Central memory CD4-positive, alpha-beta T cell (primary cell): ENCODE results near the gene FMR1.

Experiments used
- DNase-seq: peaks from one replicate; pipeline ENCODE4 v3.0.0; 2022
- total RNA-seq, 3 experiments: gene quantifications; one replicate each; lab custom pipeline; 2026; lab: John Stamatoyannopoulos, UW

The FMR1 gene
- total RNA-seq: 54.3 to 121 (median 92.0) reads per million in 3 experiments

DNA sequence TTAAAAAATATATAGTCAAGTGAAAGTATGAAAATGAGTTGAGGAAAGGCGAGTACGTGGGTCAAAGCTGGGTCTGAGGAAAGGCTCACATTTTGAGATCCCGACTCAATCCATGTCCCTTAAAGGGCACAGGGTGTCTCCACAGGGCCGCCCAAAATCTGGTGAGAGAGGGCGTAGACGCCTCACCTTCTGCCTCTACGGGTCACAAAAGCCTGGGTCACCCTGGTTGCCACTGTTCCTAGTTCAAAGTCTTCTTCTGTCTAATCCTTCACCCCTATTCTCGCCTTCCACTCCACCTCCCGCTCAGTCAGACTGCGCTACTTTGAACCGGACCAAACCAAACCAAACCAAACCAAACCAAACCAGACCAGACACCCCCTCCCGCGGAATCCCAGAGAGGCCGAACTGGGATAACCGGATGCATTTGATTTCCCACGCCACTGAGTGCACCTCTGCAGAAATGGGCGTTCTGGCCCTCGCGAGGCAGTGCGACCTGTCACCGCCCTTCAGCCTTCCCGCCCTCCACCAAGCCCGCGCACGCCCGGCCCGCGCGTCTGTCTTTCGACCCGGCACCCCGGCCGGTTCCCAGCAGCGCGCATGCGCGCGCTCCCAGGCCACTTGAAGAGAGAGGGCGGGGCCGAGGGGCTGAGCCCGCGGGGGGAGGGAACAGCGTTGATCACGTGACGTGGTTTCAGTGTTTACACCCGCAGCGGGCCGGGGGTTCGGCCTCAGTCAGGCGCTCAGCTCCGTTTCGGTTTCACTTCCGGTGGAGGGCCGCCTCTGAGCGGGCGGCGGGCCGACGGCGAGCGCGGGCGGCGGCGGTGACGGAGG lies at the start of gene FMR1:
TSS of gene FMR1 (plus strand) at position 728 of the 831 bp plus-strand sequence. CDS start 261 bp downstream, outside the sequence.
- DNase-seq: peak; percentile 94

DNA sequence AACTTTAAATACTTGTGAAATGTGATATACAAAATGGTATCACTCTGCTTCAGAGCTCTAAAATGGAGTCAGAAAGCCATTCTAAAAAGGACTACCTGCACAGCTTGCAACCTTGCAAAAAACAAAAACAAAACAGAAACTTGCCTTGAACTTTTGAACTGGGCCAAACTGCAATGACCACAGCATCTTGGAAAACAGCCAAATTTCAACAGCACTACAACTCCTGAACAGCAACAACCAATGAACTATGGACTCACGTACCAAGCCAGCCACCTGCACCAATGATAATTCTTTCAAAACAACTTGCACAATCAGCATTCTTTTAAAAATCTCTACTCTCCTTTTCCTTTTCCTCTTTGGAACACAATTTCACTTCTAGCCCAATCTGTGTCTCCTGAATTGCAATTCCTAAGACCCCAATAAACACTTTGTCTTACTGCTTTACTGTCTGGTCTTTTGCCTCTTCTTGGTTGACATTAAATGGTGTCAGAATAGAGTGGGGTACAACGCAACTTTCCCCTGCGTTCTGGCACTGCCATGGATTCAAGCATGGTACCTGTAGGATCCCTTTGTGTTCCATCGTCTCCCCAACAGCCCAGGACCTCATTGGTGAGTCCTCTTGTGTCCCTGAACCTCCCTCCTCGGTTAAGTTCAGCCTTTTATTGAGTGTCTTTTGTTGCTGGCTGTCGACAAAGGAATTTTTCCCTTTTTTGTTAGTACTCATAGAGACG lies 35.7 kb upstream of the FMR1 start:
- no peak for DNase-seq

DNA sequence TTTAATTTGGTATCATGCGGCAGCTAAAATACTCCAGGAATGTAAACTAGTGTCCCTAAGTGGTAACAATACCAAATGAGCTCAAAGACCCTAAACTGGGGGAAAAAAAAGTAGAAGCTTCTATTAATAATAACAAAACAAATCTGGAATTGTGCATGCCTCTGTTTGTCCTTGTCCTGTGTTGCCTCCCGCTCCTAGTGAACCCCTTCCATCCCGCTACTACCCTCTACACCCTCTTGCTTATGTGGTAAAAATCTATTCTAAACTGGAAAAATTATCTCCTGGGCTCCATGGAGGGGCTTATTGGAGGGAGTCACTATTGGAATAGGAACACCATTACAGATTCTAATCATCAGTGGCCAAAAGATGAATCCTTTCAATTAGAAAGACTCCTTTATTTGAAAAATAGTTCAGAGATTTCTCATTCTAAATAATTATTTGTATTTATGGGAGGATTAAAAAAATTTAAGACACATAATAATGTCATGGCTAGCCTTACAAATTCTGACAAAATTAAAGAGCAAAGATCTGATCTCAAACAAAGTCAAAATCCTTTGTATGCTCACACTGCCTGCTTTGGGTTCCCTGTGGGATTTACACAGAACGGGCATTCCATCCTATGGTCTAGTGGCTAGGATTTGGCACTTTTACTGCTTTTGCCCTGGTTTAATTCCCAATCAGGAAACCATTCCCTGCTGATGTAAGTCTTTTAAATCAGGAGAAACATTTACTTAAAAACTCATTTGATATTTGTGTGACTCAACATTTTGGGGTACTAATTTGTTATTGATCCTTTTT lies 34.7 kb upstream of the FMR1 start:
- DNase-seq: no peak

DNA sequence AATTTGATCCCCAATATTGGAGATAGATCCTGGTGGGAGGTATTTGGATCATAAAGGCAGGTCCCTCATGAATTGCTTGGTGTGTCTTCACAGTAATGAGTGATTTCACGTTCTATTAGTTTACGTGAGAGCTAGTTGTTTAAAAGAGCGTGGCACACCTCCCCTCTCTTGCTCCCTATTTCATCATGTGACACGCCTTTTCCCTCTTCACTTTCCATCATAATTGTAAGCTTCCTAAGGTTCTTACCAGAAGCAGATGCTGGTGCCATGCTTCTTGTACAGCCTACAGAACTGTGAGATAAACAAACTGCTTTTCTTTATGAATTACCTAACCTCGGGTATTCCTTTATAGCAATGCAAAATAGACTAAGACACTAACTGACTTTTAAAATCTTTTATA lies 34.0 kb upstream of the FMR1 start:
- DNase-seq: no peak

DNA sequence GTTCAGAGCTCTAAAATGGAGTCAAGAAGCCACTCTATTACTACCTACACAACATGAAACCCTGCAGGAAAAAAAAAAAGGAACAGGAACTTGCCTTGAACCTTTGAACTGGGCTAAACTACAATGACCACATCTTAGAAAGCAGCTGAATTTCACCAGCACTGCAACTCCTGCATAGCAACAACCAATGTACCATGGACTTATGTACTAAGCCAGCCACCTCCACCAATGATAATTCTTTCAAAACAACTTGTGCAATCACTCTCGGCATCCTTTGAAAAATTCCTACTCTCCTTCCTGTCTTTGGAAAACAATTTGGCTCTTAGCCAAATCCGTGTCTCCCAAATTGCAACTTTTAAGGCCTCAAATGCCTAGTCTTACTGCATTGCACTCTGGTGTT lies 26.8 kb upstream of the FMR1 start:
- DNase-seq: no peak

DNA sequence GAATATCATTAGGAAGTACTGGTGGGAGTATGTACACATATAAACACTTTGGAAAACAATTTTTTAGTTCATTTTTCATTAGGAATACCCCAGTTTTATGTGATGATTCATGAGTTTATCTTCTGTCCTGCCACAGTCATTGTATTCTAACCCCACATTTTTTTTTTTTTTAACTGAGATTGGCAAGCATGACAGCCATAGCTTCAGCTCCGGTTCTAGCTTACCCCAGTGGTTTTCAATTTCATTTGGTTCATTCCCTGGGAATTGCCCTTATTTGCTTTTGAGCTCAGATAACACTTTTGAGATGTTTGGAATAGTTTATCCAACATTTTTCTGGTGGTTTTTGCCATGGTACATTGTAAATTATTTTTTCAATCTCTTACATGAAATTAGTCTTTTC lies 21.0 kb upstream of the FMR1 start:
- DNase-seq: no peak

DNA sequence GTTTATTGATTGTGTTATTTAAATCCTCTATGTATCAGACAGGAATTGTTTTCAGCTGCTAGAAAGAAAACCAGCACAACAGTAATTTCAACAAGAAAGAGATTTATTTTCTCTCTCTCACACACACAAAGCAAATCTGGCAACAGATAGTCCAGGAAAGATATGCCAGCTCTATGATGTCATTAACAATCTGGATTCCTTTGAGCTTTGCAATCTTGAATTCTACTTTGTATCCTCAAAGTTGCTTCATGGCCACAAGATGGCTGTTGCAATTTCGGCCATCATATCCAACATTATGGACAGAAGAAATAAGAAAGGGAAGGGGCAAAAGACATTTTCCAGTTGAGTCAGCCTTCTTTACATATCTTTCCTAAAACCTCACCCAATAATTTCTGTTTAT lies 19.8 kb upstream of the FMR1 start:
- DNase-seq: no peak

DNA sequence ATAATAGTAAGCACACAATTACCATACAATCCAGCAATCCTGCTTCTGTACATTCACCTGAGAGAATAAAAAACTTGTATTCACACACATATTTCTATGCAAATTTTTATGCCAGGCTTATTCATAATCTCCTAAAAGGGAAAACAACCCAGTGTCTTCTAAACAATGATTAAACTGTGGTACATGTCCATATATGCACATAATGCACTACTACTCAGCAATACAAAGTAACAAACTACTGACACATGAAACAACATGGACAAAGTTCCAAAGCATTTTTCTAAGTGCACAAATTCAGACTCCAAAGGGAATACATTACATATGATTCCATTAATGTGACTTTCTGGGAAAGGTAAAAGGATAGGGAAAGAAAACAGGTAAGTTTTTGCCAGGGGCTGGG lies 18.0 kb upstream of the FMR1 start:
- no peak for DNase-seq

DNA sequence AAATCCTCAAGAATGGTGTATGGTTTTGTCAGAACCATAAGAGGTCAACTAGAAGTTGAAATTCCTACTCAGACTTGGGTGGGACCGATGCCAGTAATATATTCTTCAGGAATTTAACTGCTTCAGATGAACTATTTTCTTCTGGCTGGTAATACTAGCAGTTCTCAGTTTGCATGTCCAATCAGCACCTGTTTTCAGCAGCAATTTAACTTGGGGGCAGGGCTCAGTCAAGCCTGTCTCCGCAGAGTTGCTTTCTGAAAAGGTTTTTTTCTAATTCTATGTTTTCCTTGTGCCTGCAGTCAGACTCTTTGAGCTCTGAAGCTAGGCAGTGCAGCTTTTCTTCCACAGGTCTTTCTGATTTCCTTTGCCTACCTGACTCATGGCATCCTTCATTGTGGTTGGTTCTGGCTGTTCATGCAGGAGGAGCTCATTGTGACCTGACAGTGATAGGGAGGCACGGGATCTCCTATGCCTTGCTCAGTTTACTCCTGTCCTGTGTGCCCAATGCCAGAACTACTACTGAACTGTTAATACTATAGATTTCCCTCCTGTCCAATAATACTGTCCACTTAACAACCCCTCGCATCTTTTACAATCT lies 17.3 kb upstream of the FMR1 start:
- no peak for DNase-seq

DNA sequence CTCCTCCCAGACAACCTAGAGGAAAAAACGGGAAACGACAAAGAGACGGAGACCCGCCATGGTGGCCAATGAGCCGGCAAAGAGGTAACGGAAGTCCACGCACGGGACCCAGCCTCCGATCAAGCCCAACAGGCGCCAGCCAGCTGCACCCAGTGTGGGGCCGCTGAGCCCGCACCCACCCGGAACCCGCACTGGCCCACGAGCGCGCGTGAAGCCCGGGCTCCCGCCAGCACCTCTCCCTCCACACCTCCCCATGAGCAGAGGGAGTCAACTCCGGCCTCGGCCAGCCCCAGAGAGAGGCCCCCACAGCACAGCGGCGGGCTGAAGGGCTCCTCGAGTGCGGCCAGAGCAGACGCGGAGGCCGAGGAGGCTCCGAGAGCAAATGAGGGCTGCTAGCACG lies 14.6 kb upstream of the FMR1 start:
- no peak for DNase-seq

DNA sequence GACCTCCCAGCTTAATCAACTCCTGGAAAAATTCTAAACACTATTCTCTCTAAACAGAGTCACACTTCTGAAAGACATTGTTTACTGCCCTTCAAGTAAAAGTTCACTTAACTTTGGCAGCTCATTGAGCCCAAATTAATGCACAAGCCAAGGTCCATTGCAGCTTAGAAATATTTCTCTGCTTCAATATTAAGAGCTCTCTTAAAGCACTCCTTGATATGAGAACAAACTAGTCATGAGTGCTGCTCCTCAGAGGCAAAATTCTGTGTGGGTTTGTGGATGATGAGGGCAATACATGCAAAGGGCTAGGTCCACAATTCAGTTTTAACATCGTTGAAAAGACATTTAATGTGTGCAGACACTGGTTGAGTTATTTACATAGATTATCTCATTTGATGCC lies 12.8 kb upstream of the FMR1 start:
- no peak for DNase-seq

DNA sequence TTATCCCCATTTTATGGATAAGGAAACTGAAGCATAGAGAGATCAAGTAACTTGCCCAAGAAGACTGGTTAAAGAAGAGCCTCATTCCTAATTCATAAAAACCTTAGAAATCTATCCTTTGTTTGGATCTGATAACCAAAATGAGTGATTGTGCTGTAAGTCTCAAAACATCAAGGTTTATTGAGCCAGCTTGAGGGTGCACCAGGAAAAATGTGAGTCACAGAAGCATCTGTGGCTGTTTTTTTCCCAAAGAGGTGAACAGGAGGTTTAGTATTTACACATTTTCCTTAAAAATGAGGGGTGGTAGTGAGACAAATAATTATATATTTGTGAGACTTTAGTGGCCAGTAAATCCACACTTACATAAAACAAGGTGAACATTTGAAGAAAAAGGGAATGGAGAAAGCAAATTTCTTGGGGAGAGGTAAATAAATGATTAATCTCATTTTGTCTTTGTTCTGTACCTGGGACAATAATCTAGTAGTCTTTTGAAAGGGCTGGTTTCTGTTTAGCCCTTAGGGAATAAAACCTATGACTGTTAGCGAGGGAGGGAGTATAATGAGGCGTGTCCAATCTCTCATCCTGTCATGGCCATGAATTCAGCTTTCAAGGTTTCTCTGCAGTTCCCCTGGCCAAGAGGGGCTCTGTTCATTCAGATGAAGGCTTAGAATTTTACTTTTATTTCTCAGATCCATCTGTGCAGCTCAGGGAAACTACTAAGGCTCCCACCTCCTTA lies 12.2 kb upstream of the FMR1 start:
- no peak for DNase-seq

DNA sequence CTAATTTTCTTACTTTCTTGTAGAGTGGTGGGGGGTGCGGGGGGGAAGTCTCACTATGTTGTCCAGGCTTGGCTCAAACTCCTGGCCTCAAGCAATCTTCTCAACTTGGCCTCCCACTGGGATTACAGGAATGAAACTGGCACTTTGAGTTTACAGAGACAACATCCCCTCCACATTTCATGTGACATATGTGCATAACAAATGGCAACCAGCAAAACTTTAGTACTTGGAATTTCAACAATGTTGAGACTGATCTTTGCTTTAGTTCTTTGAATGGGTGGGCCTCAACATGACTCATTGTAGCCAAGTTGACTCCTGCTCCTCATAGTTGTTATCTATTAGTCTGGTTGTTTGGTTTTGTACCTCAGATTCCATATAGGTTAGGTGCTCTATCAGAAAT lies 11.4 kb upstream of the FMR1 start:
- DNase-seq: no peak

DNA sequence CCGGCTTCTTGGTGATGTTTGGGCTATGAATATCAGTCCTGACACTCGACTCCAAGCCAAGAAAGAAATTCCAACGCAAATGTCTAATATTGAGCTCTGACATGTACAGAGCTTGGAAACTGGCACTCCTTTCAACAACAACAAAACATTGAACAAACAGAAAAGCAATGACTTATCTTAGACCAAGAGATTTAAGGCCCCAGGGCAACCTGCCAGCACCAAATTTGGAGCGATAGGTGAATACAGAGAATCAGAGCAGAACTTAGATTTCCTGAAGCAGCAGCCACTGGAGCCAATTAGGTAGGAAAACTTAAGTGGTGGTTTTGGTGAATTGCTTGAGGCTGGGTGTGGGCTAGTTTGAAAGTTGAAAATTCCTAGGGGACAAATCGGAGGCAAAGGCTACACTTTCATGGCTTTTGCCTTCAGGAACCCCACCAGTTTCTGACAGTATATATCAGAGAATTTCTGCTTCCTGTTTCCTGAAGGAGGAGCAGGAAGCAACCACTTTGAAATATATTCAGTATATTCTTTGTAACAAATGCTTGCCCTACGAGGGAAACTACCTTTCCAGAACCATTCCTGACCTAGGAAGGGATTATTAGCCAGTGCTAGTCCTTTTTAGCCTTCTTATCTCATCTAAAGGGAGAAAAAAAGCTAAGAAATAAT lies 10.1 kb upstream of the FMR1 start:
- DNase-seq: no peak

DNA sequence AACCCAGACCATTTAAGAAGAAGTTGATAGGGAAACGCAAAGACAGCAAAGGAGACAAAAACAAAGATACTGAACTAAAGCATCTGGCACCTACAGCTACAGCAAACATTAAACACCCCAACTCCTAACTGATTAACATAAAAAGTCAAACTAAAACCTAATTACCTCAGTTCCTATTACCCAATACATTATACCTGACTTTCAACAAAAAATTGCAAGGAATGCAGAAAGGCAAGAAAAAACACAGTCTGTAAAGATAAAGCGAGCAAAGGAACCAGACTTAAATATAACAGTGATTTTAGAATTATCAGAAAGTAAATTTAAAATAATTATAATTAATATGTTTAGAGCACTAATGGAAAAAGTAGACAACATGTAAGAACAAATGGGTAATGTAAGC lies 9.4 kb upstream of the FMR1 start:
- no peak for DNase-seq

DNA sequence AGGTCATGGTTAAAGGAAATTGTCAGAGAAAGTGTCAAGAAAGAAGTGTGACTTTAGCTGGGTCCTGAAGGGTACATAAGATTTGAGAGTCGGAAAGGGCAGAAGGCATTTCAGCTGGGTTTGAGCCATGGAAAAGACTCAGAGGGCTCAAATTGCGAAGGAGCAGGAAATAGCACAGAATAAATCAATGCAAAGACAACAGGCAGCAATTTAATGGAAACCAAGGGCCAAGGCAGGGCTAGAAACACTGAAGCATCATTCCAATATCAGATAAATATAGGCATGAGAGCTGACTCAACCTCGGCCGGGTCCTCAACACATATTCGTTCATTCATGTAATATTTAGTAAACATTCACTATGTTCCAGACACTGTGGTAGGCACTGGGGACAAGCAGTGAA lies 3.6 kb upstream of the FMR1 start:
- no peak for DNase-seq

DNA sequence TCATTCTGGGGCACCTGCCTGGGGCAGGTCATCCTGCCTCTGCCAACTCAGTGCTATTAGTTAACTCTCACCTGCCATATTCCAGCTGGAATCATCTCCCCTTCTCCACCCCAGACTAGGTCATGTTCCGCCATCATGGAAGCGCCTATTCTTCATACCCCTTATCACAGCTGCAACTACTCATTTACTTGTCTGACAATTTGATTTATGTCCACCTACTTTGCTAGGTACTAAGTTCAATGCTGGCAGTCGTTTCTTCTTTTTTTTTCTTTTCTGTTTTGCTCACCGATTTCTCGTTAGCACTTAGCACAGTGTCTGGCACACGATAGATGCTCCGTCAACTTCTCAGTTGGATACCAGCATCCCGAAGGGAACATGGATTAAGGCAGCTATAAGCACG lies 1.1 kb upstream of the FMR1 start:
- no peak for DNase-seq

DNA sequence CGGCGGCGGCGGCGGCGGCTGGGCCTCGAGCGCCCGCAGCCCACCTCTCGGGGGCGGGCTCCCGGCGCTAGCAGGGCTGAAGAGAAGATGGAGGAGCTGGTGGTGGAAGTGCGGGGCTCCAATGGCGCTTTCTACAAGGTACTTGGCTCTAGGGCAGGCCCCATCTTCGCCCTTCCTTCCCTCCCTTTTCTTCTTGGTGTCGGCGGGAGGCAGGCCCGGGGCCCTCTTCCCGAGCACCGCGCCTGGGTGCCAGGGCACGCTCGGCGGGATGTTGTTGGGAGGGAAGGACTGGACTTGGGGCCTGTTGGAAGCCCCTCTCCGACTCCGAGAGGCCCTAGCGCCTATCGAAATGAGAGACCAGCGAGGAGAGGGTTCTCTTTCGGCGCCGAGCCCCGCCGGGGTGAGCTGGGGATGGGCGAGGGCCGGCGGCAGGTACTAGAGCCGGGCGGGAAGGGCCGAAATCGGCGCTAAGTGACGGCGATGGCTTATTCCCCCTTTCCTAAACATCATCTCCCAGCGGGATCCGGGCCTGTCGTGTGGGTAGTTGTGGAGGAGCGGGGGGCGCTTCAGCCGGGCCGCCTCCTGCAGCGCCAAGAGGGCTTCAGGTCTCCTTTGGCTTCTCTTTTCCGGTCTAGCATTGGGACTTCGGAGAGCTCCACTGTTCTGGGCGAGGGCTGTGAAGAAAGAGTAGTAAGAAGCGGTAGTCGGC lies 528 bp downstream of the FMR1 start:
- DNase-seq: peak; percentile 13

DNA sequence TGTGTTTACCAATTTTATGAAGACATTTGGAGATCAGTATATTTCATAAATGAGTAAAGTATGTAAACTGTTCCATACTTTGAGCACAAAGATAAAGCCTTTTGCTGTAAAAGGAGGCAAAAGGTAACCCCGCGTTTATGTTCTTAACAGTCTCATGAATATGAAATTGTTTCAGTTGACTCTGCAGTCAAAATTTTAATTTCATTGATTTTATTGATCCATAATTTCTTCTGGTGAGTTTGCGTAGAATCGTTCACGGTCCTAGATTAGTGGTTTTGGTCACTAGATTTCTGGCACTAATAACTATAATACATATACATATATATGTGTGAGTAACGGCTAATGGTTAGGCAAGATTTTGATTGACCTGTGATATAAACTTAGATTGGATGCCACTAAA lies 1.9 kb downstream of the FMR1 start:
- no peak for DNase-seq

DNA sequence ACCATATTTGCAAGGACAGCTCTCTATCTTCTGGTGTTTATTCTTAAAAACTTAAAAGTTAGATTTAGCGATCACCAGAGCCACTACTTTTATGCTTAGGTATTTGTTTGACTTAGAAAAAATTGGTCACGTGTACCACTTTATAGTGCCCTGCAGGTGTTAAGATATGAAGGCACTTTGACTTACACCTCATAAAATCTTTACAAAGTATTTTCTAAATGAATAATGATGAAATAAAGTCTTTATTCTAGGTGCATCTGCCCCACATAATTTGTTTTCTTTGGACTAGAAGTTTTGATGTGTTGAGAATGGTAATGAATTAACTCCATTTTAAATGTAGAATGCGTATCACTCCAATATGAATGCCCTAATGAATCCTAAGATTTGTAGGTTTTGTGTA lies 2.9 kb downstream of the FMR1 start:
- no peak for DNase-seq

DNA sequence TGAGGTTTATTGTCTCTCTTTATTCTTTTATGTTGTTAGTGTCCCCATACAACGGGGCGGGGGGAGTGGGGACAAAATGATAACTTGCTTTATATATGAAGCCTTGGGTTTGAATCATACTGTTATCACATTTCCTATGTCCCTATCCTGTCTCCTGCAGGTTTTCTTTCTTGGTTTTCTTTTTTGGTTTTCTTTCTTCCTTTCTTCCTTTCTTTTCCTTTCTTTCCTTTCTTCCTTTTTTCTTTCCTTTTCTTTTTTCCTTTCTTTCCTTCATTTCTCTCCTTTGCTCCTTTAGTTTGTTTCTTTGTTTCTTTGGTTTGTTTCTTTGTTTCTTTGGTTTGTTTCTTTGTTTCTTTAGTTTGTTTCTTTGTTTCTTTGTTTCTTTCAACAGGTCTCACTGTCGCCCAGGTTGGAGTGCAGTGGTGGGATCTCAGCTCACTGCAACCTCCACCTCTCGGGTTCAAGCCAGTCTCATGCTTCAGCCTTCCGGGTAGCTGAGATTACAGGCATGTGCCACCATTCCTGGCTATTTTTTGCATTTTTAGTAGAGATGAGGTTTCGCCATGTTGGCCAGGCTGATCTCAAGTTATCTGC lies 4.8 kb downstream of the FMR1 start:
- no peak for DNase-seq
